Activated T-helper 1 cell treated with anti-CD3 and anti-CD28 coated beads, Interleukin-12 subunit alpha, Interleukin-12 subunit beta, Interleukin-2, Interleukin-4 antibody, amounts not matched to agents 30 ng/mL and 10 ng/mL and 1 ng/mL, durations not matched to agents 14 hours and 24 hours and 36 hours (primary cell): ENCODE measurements around the gene SAXO1. TPM values are rescaled to one million over a fixed set of nuclear protein-coding genes. Genes with fewer than 3 reads are reported as not detected.
"Not testable (repeated sequence)": the region's sequence is repeated elsewhere in the genome, so short reads cannot be mapped to it uniquely, and the experiment has no call there.

Source experiments
- DNase-seq: peaks from one replicate; pipeline ENCODE4 v3.0.0; 2021; ENCODE audit warnings: low spot score
- H3K27ac Mint-ChIP-seq: one replicate; pipeline ENCODE4 v1.8.0; 2021; ENCODE audit warnings: mild to moderate bottlenecking, mixed read lengths
- H3K27me3 Mint-ChIP-seq: one replicate; pipeline ENCODE4 v1.8.0; 2022; ENCODE audit warnings: mild to moderate bottlenecking, moderate library complexity, mixed read lengths; ENCODE audit not compliant: insufficient read depth
- H3K36me3 Mint-ChIP-seq: one replicate; pipeline ENCODE4 v1.8.0; 2021; ENCODE audit warnings: low read depth, mixed read lengths
- H3K4me1 Mint-ChIP-seq: one replicate; pipeline ENCODE4 v1.8.0; 2021; ENCODE audit warnings: low read depth, mixed read lengths
- H3K4me3 Mint-ChIP-seq: one replicate; pipeline ENCODE4 v1.8.0; 2021; ENCODE audit warnings: mild to moderate bottlenecking, moderate library complexity, mixed read lengths
- H3K9me3 Mint-ChIP-seq: one replicate; pipeline ENCODE4 v1.8.0; 2021; ENCODE audit warnings: mixed read lengths
- intact Hi-C: fragments of 100-400 bp; cut with micrococcal nuclease; formaldehyde crosslinking; loops from one replicate; pipeline ENCODE4 v1.15.1; 2024
- total RNA-seq: library from RNA; stranded (reverse); gene quantifications from 2 replicates; pipeline ENCODE4 v1.2.3, GENCODE V29; 2022

SAXO1 gene
- total RNA-seq, 1 donor from 2014 or later, result not detected

DNA sequence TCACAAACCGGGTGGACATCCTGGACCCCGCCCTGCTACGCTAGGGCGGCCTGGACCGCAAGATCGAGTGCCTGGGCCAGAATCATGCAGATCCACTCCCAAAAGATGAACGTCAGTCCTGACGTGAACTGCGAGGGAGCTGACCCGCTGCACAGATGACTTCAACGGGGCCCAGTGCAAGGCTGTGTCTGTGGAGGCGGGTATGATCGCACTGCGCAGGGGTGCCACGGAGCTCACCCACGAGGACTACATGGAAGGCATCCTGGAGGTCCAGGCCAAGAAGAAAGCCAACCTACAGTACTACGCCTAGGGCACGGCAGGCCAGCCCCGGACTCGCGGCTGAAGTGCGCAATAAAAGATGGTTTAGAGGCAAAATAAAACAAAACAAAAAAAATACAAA is 5.2 kb downstream of the SAXO1 start:
- peaks cover 22% of the 10 kb centered on the region for H3K27me3 Mint-ChIP-seq
- intact Hi-C loops, result loop anchor here (1.0 to 10.0 kb wide), 5 partner anchors 323 to 1496 kb away; no protein-coding TSS in a partner anchor
- H3K9me3 Mint-ChIP-seq, result no peaks in the 10 kb centered on the region
- H3K4me3 Mint-ChIP-seq, result no peak overlapping the region
- peaks cover 13% of the 10 kb centered on the region for H3K4me1 Mint-ChIP-seq
- DNase-seq, result no peak
- no peaks in the 10 kb centered on the region for H3K36me3 Mint-ChIP-seq
- no peak overlapping the region for H3K27ac Mint-ChIP-seq

DNA sequence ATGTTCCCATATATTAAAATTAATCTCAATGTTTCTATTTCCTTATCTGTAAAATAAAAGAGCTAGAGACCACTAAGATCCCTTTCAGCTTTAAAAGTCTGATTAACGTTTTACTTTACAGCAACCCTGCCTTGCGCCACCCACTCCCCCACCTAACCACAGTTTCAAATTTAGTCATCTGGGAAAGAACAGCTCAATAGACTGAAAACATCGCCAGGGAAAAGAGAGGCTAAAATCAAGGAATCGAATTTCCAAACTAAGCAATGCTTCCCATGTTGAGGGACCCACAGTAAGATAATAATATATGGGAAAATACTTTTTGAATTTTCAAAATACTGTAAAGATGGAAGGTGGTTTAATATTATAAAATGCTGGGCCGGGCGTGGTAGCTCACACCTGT is 6.6 kb downstream of the SAXO1 start:
- intact Hi-C loops, result loop anchor here (5.0 to 10.0 kb wide), 4 partner anchors 322 to 1494 kb away; no protein-coding TSS in a partner anchor
- H3K27me3 Mint-ChIP-seq, result peaks cover 22% of the 10 kb centered on the region
- peaks cover 13% of the 10 kb centered on the region for H3K4me1 Mint-ChIP-seq
- H3K4me3 Mint-ChIP-seq, result no peak overlapping the region
- no peaks in the 10 kb centered on the region for H3K36me3 Mint-ChIP-seq
- no peak overlapping the region for H3K27ac Mint-ChIP-seq
- no peak for DNase-seq
- no peaks in the 10 kb centered on the region for H3K9me3 Mint-ChIP-seq

DNA sequence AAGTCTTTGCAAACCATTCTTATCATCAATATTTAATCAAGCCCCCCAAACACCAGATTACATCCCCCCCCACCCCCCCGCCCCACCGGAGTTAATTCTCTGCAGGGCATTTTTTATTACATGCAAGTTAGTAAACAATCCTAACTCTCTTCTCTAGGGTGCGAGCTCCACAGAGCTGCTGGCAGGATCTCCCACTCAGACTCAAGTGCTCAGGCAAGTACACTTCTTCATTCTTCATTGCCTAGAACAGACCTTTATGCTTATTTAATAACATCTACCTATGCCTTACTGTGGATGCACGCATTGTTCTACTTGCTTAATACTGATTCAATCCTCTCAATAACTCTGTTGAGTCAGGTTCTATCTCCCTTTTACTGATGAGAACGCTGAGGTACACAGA is 9.9 kb downstream of the SAXO1 start:
- intact Hi-C loops, result loop anchor here (10.0 kb wide), 1 partner anchor 318 kb away; no protein-coding TSS in a partner anchor
- peaks cover 14% of the 10 kb centered on the region for H3K27me3 Mint-ChIP-seq
- H3K36me3 Mint-ChIP-seq, result no peaks in the 10 kb centered on the region
- no peaks in the 10 kb centered on the region for H3K9me3 Mint-ChIP-seq
- peaks cover 13% of the 10 kb centered on the region for H3K4me1 Mint-ChIP-seq
- H3K27ac Mint-ChIP-seq, result no peak overlapping the region
- no peak for DNase-seq
- no peak overlapping the region for H3K4me3 Mint-ChIP-seq

GRCh38 chr9:19022206-19022605 is 10.8 kb downstream of the SAXO1 start:
- Mint-ChIP-seq H3K9me3 (no peaks in the 10 kb centered on the region), H3K27ac (no peak overlapping the region), H3K36me3 (no peaks in the 10 kb centered on the region), H3K4me3 (no peak overlapping the region), H3K4me1 (peaks cover 13% of the 10 kb centered on the region), H3K27me3 (peaks cover 14% of the 10 kb centered on the region)
- intact Hi-C loops, result loop anchor here (10.0 kb wide), 1 partner anchor 317 kb away; no protein-coding TSS in a partner anchor
- no peak for DNase-seq

- DNase-seq, H3K27ac Mint-ChIP-seq, H3K4me3 Mint-ChIP-seq, H3K9me3 Mint-ChIP-seq, H3K36me3 Mint-ChIP-seq, H3K4me1 Mint-ChIP-seq: not testable (repeated sequence)
- intact Hi-C loops, result loop anchor here (10.0 kb wide), 1 partner anchor 317 kb away; no protein-coding TSS in a partner anchor
- peaks cover 14% of the 10 kb centered on the region for H3K27me3 Mint-ChIP-seq
Measured at GRCh38 chr9:19021649-19022048, 11.4 kb downstream of the SAXO1 start.

DNA sequence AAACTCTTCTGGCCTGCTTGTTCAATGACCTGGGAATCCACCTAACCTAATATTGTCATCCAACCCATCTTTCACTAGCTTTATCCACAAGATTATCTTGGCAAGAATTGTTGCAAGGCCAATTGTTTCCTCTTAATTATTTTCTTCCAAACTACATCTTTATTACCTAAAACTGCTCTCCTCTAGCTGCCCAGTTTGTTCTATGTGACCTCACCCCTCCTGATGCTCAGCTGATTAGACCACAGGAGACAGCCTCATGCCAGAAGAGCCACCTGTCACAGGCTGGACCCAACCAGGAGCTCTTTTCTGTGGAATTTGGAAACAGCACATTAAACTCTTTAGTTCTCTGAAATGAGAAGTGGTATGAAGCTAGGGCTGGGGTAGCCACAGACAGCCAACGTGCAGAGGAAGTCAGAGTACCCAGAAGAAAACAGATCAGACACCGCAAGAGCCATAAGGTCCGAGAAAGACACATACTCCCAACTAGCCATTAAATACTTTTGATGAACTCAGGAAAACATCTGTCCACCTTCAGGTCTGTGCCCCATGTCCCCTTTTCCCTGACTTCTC is 12.0 kb downstream of the SAXO1 start:
- Mint-ChIP-seq H3K36me3 (no peaks in the 10 kb centered on the region), H3K27ac (no peak overlapping the region), H3K9me3 (no peaks in the 10 kb centered on the region), H3K27me3 (peaks cover 14% of the 10 kb centered on the region), H3K4me1 (peaks cover under 1% of the 10 kb centered on the region), H3K4me3 (no peak overlapping the region)
- intact Hi-C loops, result loop anchor here (10.0 kb wide), 1 partner anchor 316 kb away; no protein-coding TSS in a partner anchor
- DNase-seq, result no peak

- DNase-seq, result no peak
- H3K27ac Mint-ChIP-seq, result no peak overlapping the region
- peaks cover 1% of the 10 kb centered on the region for H3K27me3 Mint-ChIP-seq
- peaks cover 4% of the 10 kb centered on the region for H3K4me1 Mint-ChIP-seq
- intact Hi-C loops, result no loop called here
- H3K4me3 Mint-ChIP-seq, result no peak overlapping the region
- no peaks in the 10 kb centered on the region for H3K36me3 Mint-ChIP-seq
- H3K9me3 Mint-ChIP-seq, result no peaks in the 10 kb centered on the region
Measured at GRCh38 chr9:19018201-19018600, 14.8 kb downstream of the SAXO1 start.

DNA sequence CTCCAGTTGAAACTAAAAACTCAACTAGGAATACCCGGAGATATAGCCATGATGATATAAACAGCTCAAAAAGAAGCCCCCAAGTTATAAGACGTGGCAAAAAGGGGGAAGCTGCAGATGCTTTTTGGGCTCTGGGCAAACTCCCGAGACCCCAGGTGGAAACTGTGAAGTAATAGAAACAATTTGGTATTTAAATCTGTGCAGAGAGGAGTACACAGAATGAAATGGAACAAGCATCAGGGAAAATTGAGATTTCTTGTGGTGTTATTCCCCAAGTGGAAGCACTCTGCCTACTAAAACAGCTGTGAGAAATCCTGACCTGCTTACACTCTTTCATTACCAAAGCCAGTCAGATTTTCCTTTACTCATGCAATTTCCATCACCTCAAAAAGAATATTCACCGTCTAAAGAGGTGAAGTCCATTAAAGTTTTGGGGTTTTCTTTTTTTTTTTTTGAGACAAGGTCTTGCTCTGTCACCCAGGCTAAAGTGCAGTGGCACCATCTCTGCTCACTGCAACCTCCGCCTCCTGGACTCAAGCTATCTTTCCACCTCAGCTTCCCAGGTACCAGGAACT is 23.5 kb downstream of the SAXO1 start:
- no peaks in the 10 kb centered on the region for H3K36me3 Mint-ChIP-seq
- no peak overlapping the region for H3K4me3 Mint-ChIP-seq
- no peak overlapping the region for H3K27ac Mint-ChIP-seq
- H3K4me1 Mint-ChIP-seq, result no peaks in the 10 kb centered on the region
- H3K27me3 Mint-ChIP-seq, result peaks cover 8% of the 10 kb centered on the region
- no peak for DNase-seq
- H3K9me3 Mint-ChIP-seq, result no peaks in the 10 kb centered on the region
- intact Hi-C loops, result no loop called here

DNA sequence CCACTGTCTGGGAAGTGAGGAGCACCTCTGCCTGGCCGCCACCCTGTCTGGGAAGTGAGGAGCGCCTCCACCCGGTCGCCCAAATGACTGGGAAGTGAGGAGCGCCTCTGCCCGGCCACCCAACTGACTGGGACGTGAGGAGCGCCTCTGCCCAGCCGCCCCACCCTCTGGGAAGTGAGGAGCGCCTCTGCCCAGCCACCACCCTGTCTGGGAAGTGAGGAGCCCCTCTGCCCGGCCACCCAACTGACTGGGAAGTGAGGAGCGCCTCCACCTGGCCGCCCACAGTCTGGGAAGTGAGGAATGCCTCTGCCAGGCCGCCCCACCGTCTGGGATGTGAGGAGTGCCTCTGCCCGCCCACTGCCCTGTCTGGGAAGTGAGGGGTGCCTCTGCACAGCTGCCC is 32.9 kb downstream of the SAXO1 start:
- H3K4me3 Mint-ChIP-seq, result no peak overlapping the region
- peaks cover under 1% of the 10 kb centered on the region for H3K27me3 Mint-ChIP-seq
- H3K4me1 Mint-ChIP-seq, result no peaks in the 10 kb centered on the region
- no peak for DNase-seq
- intact Hi-C loops, result no loop called here
- peaks cover 16% of the 10 kb centered on the region for H3K9me3 Mint-ChIP-seq
- H3K27ac Mint-ChIP-seq, result no peak overlapping the region
- no peaks in the 10 kb centered on the region for H3K36me3 Mint-ChIP-seq

- Mint-ChIP-seq H3K4me3 (no peak overlapping the region), H3K27me3 (no peaks in the 10 kb centered on the region), H3K36me3 (no peaks in the 10 kb centered on the region), H3K9me3 (peaks cover 16% of the 10 kb centered on the region), H3K4me1 (no peaks in the 10 kb centered on the region), H3K27ac (no peak overlapping the region)
- no peak for DNase-seq
- intact Hi-C loops, result no loop called here
Measured at GRCh38 chr9:18999173-18999785, 33.7 kb downstream of the SAXO1 start.

DNA sequence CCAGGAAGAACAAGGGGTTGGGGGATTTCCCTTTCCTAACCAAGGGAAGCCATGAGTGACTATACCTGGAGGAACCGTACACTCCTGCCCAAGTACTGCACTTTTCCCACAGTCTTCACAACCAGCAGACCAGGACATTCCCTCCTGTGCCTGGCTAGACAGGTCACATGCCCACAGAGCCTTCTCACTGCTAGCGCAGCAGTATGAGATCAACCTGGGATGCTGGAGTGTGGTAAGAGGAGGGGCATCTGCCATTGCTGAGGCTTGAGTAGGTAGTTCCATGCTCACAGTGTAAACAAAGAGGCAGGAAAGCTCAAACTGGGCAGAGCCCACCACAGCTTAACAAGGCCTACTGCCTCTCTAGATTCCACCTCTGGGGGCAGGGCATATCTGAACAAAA is 35.9 kb downstream of the SAXO1 start:
- Mint-ChIP-seq H3K4me1 (no peaks in the 10 kb centered on the region), H3K36me3 (no peaks in the 10 kb centered on the region)
- intact Hi-C loops, result no loop called here

DNA sequence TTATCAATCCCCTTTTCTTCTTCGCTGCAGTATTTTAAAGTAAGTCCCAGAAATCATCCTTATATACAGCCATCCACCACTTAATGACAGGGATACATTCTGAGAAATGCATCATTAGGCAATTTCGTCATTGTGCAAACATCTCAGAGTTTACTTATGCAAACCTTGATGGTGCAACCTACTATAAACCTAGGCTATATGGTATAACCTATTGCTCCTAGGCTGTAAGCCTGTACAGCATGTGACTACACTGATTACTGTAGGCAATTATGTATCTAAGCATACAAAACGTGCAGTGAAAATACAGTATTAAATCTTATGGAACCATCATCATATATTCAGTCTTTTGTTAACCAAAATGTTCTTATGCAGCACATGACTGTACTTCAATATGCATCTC is 36.8 kb downstream of the SAXO1 start:
- H3K27me3 Mint-ChIP-seq, result no peaks in the 10 kb centered on the region
- H3K4me1 Mint-ChIP-seq, result no peaks in the 10 kb centered on the region
- peaks cover 11% of the 10 kb centered on the region for H3K9me3 Mint-ChIP-seq
- intact Hi-C loops, result no loop called here
- no peaks in the 10 kb centered on the region for H3K36me3 Mint-ChIP-seq
- no peak overlapping the region for H3K27ac Mint-ChIP-seq
- DNase-seq, result no peak
- no peak overlapping the region for H3K4me3 Mint-ChIP-seq

More for the DNA sequence above, 35.9 kb downstream of the SAXO1 start:
- no peak overlapping the region for H3K4me3 Mint-ChIP-seq
- H3K27me3 Mint-ChIP-seq, result no peaks in the 10 kb centered on the region
- DNase-seq, result no peak
- H3K27ac Mint-ChIP-seq, result no peak overlapping the region
- peaks cover 11% of the 10 kb centered on the region for H3K9me3 Mint-ChIP-seq

DNA sequence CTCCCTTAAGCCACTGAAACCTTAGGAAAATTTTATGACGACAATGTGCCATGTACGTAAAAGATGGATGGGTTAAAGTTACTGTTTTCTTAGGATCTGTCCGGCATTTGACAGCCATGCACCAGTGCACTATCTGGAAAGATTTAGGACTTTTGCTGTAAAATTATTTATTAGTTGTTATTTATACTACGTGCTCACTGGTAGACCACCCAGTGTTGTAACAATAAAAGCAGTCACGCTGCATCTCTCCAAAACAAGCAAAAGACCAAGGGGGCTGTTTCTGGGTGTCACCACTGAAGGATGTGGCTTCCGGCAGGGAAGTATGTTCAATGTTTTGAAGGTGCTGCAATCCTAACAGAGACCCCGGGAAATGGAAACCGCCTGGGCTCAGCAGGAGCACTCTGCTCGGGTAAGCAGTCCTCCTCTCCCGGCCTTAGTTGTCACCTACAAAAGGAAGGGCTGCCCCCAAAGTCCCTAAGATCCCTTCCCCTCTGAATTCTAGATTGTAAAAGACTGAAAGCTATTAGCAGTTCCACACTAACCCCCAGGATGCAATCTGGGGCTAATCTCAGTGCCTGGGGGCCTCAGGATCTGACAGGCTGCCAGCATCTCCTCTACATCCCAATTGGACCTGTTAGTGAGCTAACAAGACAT is 38.6 kb downstream of the SAXO1 start:
- H3K36me3 Mint-ChIP-seq, result no peaks in the 10 kb centered on the region
- H3K27ac Mint-ChIP-seq, result no peak overlapping the region
- H3K4me3 Mint-ChIP-seq, result no peak overlapping the region
- DNase-seq, result no peak
- peaks cover 6% of the 10 kb centered on the region for H3K9me3 Mint-ChIP-seq
- intact Hi-C loops, result no loop called here
- H3K4me1 Mint-ChIP-seq, result no peaks in the 10 kb centered on the region
- H3K27me3 Mint-ChIP-seq, result no peaks in the 10 kb centered on the region
